DMS 273 (cell line): ENCODE results near the gene GUCA2B.

ENCODE experiments used
- DNase-seq: peaks from one replicate; lab custom pipeline; 2025; ENCODE audit not compliant: unreplicated experiment; lab: John Stamatoyannopoulos, UW

The GUCA2B gene

DNA sequence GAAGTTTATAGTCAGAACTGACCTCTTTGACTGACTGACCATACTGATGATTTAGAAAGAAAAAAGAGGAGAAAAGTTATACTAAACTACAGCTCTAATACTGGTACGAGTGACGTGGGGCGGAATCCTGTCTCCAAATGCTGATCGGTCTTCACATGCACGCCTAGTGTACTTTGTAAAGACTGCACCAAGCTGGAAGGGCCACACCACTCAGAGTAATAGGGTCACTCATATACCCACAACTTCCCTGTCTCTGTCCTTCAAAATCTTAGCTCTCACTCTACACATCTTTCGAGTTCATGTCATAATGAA lies 30.7 kb downstream of the GUCA2B start:
- DNase-seq: no peak

DNA sequence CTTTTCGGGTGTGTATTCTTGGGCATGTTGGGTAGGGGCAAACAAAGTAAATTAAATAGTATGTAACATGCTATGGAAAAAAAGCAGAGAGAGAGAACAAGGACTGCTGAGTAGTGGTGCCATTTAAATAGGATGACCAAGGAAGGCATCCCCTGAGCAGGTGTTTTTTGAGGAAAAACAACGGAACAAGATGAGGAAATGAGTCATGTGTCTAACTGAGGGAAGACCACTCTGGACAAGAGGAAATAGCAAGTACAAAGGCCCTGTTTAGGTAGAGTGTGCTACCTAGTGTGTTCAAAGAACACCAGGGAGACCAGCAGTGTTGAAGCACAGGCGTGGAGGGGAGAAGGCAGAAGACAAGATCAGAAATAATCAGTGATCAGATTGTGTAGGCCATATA lies 31.4 kb downstream of the GUCA2B start:
- no peak for DNase-seq

DNA sequence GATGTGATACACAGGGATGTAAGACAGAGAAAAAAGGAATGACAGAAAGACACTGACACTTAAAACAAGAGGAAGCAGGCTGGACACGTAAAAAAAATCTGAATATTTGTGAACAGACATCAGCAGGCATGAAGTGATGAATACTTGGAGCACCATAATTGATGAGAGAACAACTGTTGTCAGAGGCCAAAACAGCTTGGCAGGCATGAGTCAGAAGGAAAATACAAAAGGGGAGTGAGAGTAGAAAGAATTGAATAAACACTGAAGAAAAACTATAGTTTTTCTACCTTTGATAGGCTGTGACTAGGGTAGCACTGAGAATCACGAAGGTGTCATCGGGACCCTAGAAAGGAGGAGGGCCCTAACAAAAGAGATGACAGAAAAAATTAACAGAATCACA lies 32.9 kb downstream of the GUCA2B start:
- DNase-seq: no peak

DNA sequence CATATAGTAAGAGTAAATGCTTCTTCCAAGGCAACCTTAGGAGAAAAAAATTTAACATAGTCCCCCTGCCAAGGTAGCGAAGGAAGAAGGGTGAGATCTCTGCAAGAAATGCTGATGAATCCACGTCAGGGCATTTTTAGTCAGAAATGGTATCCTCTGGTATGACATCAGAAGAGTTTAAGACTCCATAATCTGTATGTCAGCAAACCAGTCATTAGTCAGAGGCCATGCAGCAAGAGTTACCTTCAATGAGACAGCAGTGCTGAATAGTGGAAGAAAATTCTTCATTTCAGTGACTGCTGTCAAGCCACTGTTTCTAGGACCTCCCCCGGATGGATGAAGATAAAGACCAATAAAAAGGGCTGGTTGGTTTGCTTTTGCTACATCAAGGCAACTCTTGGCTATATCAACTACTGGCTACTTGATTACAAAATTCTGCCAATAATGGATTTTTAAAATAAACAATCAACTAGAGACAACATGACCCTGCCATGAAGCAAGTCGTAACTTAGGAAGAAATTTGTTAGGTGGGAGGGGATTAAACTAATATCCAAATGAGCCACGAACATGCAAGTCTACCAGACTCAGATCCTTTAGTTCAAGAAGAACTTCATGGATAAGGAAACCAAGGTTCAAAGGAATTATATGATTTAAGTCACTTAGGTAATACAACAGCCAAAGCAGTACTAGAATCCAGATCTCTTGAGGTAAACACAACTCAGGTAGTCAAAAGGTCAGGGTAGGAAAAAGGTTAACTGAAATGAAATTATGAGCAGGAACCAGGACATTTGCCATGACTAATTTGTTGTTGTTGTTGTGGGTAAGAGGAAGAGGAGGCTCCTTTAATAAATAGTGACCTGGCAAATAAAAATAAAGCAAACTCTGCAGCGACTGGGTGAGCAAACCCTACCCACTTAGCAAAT lies 37.0 kb downstream of the GUCA2B start:
- DNase-seq: no peak

DNA sequence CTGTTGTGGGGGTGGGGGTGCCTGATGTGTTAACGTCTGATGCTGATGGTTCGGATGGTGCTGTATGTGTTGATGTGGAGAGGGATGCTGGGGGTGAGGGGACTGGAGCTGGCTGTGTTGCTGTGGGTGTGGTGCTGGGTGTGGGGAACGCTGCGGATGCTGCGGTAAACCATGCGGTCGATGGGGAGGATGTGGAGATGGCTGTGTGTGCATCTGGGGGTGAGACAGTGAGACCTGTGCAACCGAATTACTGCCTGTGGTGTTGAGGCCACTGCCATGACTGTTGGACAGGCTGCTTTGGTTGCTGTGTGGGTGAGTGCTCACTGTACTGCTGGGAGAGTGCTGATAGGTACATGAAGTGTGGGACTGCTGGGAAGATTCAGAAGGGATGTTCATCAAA lies 38.1 kb downstream of the GUCA2B start:
- no peak for DNase-seq

DNA sequence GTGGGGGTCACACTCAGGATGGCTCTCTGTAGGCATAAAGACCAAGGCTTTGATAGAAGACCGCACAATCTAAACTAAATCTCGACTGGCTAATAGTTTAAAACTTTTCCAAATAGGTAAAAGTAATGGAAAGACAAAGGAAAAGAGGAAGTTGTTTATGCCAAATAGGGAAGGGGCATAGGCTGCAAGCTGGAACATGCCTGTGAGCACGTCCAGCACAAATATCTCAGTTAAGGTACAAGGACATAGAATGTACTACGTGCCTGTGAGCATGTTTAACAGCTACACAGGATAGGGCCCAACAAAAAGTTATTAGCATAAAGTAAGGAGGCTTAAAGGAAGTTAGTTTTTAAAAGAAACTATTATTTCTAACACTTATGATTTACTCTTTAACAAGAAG lies 38.9 kb downstream of the GUCA2B start:
- DNase-seq: no peak

DNA sequence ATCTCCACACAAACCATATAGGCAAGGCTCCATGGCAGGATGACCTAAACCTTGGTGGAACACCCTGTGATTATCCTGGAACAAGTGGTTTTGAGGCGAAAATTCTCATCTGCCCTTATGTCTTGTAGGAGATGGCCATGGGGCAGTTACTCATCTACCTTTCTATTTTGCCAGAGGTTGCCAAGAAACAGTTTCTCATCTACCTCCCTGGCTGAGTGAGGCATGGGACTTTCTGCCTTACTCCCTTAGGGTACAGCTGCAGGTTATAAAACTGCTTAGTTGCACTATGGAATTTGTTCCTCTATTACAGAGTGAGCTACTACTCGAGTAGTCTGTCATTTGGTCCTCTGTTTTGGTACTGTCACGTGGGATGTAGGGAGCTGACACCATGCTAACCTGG lies 42.6 kb downstream of the GUCA2B start:
- no peak for DNase-seq

DNA sequence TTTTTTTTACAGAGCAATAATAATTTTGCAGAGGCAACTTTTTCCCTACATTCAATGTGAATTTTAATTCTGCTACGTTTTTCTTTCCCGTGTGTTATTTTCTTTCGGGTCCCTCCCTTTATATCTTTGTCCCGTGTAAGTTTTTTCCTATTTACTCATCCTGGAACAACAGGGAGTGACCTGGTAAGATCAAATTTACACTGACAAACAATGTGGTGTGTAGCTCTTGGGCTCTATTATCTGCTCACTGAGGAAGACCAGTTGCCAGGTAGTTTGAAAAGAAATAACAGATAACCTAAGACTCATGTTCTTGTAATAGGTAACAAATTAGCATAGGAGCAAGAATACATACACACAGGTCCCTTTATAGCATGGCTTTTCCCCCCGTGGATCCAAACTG lies 45.0 kb downstream of the GUCA2B start:
- no peak for DNase-seq

DNA sequence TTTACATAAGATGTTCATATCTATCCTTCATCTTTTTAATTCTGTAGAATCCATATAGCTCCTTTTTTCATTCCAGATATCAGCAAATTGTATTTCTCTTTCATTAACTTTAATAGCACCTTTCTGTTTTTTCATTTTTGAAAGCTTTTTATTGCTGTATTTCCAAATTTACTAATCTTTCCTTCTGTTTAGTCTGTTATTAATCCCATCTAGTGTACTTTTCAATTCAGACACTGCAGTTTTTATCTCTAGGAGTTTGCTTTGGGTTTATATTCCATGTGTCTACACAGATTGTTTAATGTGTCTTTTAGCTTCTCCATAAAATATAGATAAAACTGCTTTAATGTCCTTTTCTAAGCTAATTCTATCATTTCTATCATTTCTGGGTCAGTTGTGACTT lies 48.8 kb downstream of the GUCA2B start:
- DNase-seq: no peak
